Tibial nerve (tissue), 4 donors: ENCODE measurements around the gene DMRTA2. TPM values are rescaled to one million over a fixed set of nuclear protein-coding genes. Genes with fewer than 3 reads are reported as not detected.
A peak's percentile ranks its signal among the peaks of the same experiment; 100 is the strongest.

Experiments used
- DNase-seq, 2 donors: peaks; one replicate each; pipeline ENCODE4 v3.0.0-alpha.2; 2019; ENCODE audit warnings: low spot score in 2 of 2
- H3K27ac ChIP-seq, 4 donors: fragments of 200-600 bp; sonication (generic) in 3 of 4; one replicate each; pipeline ENCODE4 v1.5.1; 2017 to 2019; ENCODE audit warnings: mild to moderate bottlenecking in 1 of 4
- H3K27me3 ChIP-seq, 2 donors: fragments of 200-600 bp; sonication (generic) in 1 of 2; one replicate each; pipeline versions ENCODE4 v1.5.1 to v1.6.0; 2017 to 2019
- H3K36me3 ChIP-seq, 3 donors: fragments of 200-600 bp; sonication (generic); one replicate each; pipeline ENCODE4 v1.5.1; 2018 to 2019
- H3K4me1 ChIP-seq, 4 donors: fragments of 200-600 bp; sonication (generic) in 3 of 4; one replicate each; pipeline ENCODE4 v1.5.1; 2017 to 2019
- H3K4me3 ChIP-seq, 4 donors: fragments of 200-600 bp; sonication (generic) in 3 of 4; one replicate each; pipeline ENCODE4 v1.5.1; 2017 to 2019; ENCODE audit warnings: mild to moderate bottlenecking in 1 of 4, moderate library complexity in 1 of 4
- H3K9me3 ChIP-seq, 4 donors: fragments of 200-600 bp; sonication (generic) in 3 of 4; one replicate each; pipeline ENCODE4 v1.5.1; 2017 to 2019
- CTCF ChIP-seq, 5 experiments: fragments of 200-600 bp in 3 of 5; fragments of 450-650 bp in 2 of 5; sonication (generic) in 3 of 5; IDR thresholded peaks; one replicate each; pipeline ENCODE4 v1.5.1; 2016 to 2019; ENCODE audit warnings: antibody characterized with exemption in 5 of 5, mild to moderate bottlenecking in 3 of 5, moderate library complexity in 2 of 5
- EP300 ChIP-seq, 2 donors: sonication (generic); formaldehyde crosslinking; IDR thresholded peaks; one replicate each; pipeline ENCODE4 v1.6.1; 2017; ENCODE audit warnings: antibody characterized with exemption in 2 of 2, mild to moderate bottlenecking in 1 of 2
- POLR2A ChIP-seq, 2 donors: fragments of 450-650 bp; IDR thresholded peaks; one replicate each; pipeline ENCODE4 v1.6.1; 2017; ENCODE audit warnings: antibody characterized with exemption in 2 of 2, mild to moderate bottlenecking in 2 of 2, moderate library complexity in 2 of 2
- WGBS, 2 donors: methylation state at CpG; one replicate each; pipeline ENCODE4 v1.1.5; 2018; 5-methylcytosine and 5-hydroxymethylcytosine counted together
- total RNA-seq, 4 donors: library from RNA; depleted of rRNA; stranded (reverse); fragments of >200 nt; gene quantifications; one replicate each; pipeline ENCODE4 v1.1.0, GENCODE V29; 2016

DMRTA2 gene
- total RNA-seq, 4 donors from 2014 or later = not detected

- H3K27ac ChIP-seq = no peak overlapping the region
- no peaks in the 10 kb centered on the region for H3K36me3 ChIP-seq
- no peak for TF ChIP-seq CTCF (IDR thresholded peaks at IDR 0.05)
- TF ChIP-seq EP300 (IDR thresholded peaks at IDR 0.05) = no peak
- no peak for TF ChIP-seq POLR2A (IDR thresholded peaks at IDR 0.05)
- H3K27me3 ChIP-seq = peaks cover 19 to 100% of the 10 kb centered on the region in 2 donors
- no peak overlapping the region for H3K4me3 ChIP-seq
- peaks cover 0 to 65% (median 32%) of the 10 kb centered on the region in 4 donors for H3K4me1 ChIP-seq
- no peaks in the 10 kb centered on the region for H3K9me3 ChIP-seq
- WGBS, 2 donors = 2 to 4% methylated on average over 37 to 42 of the region's 44 CpGs
- DNase-seq = no peak
Measured at GRCh38 chr1:50427086-50427817, 4.0 kb upstream of the DMRTA2 start.

GRCh38 chr1:50426702-50427085, 3.5 kb upstream of the DMRTA2 start:
- Histone ChIP-seq H3K9me3 (no peaks in the 10 kb centered on the region), H3K4me1 (peaks cover 0 to 71% (median 32%) of the 10 kb centered on the region in 4 donors), H3K27me3 (peaks cover 19 to 100% of the 10 kb centered on the region in 2 donors), H3K36me3 (no peaks in the 10 kb centered on the region), H3K27ac (no peak overlapping the region), H3K4me3 (no peak overlapping the region)
- TF ChIP-seq CTCF (IDR thresholded peaks at IDR 0.05) (no peak), POLR2A (IDR thresholded peaks at IDR 0.05) (no peak), EP300 (IDR thresholded peaks at IDR 0.05) (no peak)
- WGBS, 2 donors = 3 to 5% methylated on average over 28 of the region's 28 CpGs
- DNase-seq = no peak

- H3K27me3 ChIP-seq = peaks cover 19 to 100% of the 10 kb centered on the region in 2 donors
- no peak for TF ChIP-seq POLR2A (IDR thresholded peaks at IDR 0.05)
- H3K27ac ChIP-seq = no peak overlapping the region
- peaks cover 0 to 74% (median 32%) of the 10 kb centered on the region in 4 donors for H3K4me1 ChIP-seq
- H3K9me3 ChIP-seq = no peaks in the 10 kb centered on the region
- WGBS, 2 donors = 13 to 22% methylated on average over 19 to 20 of the region's 20 CpGs
- H3K36me3 ChIP-seq = no peaks in the 10 kb centered on the region
- no peak for DNase-seq
- H3K4me3 ChIP-seq = no peak overlapping the region
Measured at GRCh38 chr1:50426108-50426700, 3.0 kb upstream of the DMRTA2 start.

- H3K36me3 ChIP-seq = no peaks in the 10 kb centered on the region
- no peak overlapping the region for H3K27ac ChIP-seq
- 3 to 7% methylated on average over 28 to 32 of the region's 34 CpGs for WGBS, 2 donors
- H3K4me3 ChIP-seq = peak overlapping the region in 1 of 4 donors; percentile 37
- peaks cover 18 to 100% of the 10 kb centered on the region in 2 donors for H3K27me3 ChIP-seq
- H3K4me1 ChIP-seq = peaks cover 0 to 81% (median 36%) of the 10 kb centered on the region in 4 donors
- TF ChIP-seq POLR2A (IDR thresholded peaks at IDR 0.05) (no peak), EP300 (IDR thresholded peaks at IDR 0.05) (peak in 1 of 2 donors; percentile 59)
- no peaks in the 10 kb centered on the region for H3K9me3 ChIP-seq
- DNase-seq = no peak
Measured at GRCh38 chr1:50425376-50426107, 2.3 kb upstream of the DMRTA2 start.

- Histone ChIP-seq H3K4me1 (peaks cover 0 to 82% (median 37%) of the 10 kb centered on the region in 4 donors), H3K27ac (no peak overlapping the region), H3K36me3 (no peaks in the 10 kb centered on the region), H3K9me3 (no peaks in the 10 kb centered on the region), H3K27me3 (peaks cover 13 to 100% of the 10 kb centered on the region in 2 donors), H3K4me3 (peak overlapping the region in 1 of 4 donors; percentile 37)
- no peak for DNase-seq
- peak in 1 of 2 donors; percentile 49 for TF ChIP-seq EP300 (IDR thresholded peaks at IDR 0.05)
- TF ChIP-seq POLR2A (IDR thresholded peaks at IDR 0.05) = no peak
- TF ChIP-seq CTCF (IDR thresholded peaks at IDR 0.05) = no peak
- 6 to 9% methylated on average over 25 to 34 of the region's 40 CpGs for WGBS, 2 donors
Measured at GRCh38 chr1:50424884-50425375, 1.7 kb upstream of the DMRTA2 start.
